CMK (cell line): ENCODE measurements around the gene ITGA3.

Source experiments
- DNase-seq: peaks from one replicate; pipeline ENCODE4 v3.0.0-alpha.2; 2010; ENCODE audit warnings: low read depth

The ITGA3 gene

DNA sequence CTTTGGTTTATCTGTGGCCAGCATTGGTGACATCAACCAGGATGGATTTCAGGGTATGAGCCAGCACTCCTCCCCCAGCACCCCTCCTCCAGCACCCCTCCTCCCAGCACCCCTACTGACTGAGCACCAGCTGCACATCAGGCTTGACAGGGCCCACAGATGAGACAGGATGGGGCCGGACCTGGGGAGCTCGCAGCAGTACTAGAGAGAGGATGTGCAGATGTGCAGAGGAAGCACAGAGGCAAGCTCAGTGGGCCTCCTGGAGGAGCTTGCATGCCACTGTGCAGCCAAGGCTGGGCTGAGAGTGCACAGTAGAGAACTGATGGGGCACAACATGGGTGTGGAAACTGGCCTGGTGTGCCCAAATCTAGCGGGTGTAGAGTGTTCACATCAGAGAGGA, 16.2 kb downstream of the ITGA3 start:
- DNase-seq, result no peak

DNA sequence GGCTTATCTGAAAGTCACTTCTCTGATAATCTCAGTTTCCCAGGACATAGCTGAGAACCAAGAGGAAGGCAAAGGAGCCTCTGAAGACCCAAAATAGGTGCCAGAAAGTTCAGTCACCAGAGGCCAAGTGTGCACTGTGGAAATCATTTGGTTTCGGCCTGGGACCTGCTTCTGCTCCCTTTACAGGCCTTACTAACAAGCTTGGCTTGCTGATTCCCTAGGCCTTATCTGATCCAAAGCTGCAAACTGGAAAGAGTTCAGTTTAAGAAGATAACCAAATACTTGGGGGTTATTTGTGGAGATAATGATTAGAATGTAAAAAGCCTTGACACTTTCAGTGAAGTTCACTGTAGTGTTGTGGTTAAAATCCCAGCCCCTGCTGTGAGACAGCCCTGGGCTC, 17.0 kb downstream of the ITGA3 start:
- DNase-seq, result no peak

DNA sequence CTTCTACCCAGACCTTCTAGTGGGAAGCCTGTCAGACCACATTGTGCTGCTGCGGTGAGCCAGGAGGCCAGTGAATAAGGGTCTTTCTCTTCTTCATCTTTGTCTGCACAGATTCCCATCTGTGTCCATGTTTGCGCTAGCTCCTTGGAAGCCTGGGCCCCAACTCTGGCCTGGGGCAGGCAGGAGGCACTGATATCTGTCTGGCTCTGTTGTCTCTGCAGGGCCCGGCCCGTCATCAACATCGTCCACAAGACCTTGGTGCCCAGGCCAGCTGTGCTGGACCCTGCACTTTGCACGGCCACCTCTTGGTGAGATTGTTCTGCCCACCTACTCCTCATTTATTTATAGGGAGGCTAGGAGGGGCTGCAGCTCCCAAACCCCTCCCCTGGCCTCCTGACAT, 18.3 kb downstream of the ITGA3 start:
- no peak for DNase-seq

DNA sequence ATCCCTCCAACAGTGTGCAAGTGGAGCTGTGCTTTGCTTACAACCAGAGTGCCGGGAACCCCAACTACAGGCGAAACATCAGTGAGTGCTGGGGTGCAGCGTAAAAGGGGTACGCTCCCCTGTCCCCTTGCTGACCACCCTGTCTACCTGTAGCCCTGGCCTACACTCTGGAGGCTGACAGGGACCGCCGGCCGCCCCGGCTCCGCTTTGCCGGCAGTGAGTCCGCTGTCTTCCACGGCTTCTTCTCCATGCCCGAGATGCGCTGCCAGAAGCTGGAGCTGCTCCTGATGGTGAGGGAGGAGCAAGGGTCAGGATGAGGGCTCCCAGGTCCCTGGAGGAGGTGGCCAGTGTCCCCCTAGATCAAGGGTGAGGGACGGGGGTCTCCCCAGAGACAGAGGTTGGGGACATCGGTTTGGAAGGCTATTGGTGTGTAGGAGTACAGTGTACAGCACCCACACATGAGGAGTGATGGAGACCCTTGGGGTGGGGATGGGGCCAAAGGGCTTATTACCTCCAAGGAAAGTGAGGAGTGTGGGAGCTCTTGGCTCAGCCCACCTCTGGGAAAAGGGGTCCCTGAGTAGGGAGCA, 19.6 kb downstream of the ITGA3 start:
- DNase-seq, result no peak

DNA sequence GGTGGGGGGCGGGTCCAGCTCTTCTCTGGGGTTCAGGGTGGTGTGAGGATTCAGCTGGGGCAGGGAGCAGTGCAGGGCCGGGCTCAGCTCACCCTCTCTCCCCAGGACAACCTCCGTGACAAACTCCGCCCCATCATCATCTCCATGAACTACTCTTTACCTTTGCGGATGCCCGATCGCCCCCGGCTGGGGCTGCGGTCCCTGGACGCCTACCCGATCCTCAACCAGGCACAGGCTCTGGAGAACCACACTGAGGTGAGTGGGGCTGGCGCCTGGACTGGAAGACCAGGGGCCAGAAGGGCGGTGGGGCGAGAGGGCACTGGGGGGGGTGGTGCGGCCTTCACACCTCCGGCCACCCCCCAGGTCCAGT, 20.3 kb downstream of the ITGA3 start:
- no peak for DNase-seq

DNA sequence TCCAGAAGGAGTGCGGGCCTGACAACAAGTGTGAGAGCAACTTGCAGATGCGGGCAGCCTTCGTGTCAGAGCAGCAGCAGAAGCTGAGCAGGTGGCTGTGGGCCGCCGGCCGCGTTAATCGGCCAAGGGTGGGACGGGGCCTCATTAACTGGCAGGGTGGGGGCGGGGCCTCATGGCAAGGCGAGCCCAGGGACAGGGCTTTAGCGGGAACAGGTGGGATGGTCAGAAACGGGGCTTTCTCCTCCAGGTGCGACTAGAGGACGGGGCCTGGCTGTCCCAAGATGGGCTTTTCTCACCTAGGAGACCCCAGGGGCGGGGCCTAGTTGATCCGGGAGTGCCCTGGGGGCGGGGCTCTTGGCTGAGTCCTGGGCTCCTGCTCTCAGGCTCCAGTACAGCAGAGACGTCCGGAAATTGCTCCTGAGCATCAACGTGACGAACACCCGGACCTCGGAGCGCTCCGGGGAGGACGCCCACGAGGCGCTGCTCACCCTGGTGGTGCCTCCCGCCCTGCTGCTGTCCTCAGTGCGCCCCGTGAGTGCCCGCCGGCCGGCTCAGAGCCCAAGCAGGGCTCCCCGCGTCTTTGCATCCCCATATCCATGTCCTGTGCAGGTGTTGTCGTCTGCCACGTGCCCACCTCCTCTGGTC, 20.8 kb downstream of the ITGA3 start:
- no peak for DNase-seq

DNA sequence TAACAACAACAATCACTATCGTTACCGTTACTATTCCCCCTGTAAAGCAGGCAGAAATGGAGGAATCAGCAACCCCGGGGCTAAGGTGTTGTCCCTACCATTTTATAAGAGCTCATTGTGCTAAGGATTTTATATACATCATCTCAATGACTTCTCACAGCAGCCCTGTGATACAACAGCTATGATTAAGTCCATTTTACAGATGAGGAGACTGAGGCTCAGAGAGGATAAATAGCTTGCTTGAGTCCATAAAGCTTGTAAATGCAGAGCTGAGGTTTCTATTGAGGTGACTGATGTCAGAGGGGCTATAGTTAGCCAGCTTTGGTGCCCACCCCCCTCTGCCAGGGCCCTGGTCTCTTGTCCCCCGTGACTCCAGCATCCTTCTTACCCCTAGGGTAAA, 22.5 kb downstream of the ITGA3 start:
- DNase-seq, result no peak

DNA sequence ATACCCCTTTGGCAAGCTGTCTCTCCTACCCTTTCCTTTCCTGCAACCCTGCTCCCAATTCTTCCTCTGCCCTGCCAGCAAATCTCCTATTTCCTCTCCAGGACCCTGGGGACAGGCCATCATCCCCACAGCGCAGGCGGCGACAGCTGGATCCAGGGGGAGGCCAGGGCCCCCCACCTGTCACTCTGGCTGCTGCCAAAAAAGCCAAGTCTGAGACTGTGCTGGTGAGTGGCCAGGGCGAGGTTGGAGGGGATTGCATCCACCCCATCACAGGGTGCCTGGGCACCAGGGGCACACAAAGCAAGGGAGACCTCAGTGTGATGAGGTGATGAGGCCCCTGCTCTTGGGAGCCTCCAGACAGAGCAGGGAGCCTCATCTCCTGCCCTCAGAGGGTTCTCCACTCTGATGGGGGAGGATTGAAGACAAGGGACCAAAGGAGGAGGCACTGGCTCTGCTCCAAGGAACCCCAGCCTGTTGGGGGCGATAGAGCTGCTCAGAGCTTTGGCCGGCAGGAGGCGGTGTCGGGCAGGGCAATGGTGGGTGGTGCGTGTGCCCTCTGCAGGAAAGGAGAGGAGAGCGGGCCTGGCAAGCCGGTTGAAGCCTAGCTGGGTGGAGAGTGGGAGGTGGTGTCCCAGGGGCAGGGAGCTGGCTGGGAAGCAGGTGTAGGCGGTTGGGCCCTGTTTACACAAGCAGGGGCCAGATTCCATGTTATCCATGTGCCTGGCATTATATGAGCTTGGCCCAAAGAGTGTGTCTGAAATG, 23.6 kb downstream of the ITGA3 start:
- peak; percentile 59 for DNase-seq

DNA sequence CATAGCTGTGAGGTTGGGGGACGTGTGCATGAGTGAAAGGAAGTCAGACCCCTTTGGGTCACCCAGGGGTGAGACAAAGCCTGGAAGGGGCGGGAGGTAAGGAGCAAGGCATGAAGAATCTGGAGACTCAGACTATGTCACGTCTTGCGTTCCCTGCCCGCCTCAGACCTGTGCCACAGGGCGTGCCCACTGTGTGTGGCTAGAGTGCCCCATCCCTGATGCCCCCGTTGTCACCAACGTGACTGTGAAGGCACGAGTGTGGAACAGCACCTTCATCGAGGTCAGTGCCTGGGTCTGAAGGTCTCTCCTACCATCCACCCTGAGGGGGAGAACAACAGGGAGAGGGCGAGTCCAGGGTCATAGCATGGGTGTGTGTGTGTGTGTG, 24.2 kb downstream of the ITGA3 start:
- DNase-seq, result no peak

DNA sequence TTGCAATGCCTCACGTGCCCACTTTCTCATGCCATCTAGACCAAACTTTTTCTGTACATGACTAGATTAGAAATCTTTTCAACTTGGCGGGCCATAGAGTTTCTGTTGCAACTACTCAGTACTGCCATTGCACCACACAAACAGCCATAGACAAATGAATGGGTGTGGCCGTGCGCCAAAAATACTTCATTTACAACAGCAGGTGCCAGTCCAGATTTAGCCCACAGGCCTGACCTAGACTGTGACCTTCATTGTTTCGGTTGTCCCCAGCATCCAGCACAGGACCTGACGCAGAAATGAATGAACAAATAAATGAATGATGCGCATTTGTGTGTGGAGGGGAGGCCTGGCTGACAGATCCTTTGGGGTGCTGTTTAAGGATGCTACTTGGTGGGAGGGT, 24.9 kb downstream of the ITGA3 start:
- DNase-seq, result no peak

DNA sequence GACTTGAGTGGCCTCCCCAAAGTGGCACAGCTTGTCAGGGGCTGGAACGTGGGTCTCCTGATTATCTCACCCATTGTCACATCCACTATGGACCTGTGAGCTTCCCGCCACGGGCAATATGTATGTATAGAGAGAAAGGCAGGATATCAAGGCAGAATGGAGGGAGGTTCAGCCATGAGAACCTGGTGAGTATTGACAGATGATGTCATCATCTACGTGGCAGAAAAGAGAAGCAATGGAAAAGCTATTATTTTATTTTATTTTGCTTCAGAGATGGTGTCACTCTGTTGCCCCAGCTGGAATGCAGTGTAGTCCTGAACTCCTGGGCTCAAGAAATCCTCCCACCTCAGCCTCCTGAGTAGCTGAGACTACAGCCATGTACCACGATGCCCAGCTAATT, 25.8 kb downstream of the ITGA3 start:
- DNase-seq, result no peak

DNA sequence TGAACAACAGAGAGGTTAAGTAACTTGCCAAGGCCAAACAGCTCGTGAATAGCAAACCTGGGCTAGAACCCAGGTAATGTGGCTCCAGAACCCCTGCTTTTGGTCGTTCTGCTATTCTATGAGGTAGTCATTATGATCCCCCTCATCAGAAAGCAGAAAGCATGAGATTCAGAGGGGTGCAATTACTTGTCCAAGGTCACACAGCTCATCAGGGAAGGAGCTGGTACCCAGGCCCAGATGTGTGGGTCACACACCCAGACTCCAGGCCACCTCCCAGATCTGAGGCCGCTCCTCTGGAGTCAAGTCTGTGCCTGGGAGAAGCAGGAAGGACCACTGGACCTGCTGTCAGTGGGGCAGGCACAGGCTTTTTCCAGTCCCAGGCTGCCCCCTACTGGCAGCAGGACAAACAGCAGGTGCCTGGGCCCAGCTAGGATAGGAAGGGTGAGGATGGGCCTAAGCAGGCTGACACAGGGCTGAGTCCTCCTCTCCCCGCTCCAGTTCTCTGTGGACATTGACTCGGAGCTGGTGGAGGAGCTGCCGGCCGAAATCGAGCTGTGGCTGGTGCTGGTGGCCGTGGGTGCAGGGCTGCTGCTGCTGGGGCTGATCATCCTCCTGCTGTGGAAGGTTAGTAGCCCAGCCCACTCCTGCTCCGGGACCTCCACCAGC, 31.5 kb downstream of the ITGA3 start:
- DNase-seq, result peak; percentile 54

DNA sequence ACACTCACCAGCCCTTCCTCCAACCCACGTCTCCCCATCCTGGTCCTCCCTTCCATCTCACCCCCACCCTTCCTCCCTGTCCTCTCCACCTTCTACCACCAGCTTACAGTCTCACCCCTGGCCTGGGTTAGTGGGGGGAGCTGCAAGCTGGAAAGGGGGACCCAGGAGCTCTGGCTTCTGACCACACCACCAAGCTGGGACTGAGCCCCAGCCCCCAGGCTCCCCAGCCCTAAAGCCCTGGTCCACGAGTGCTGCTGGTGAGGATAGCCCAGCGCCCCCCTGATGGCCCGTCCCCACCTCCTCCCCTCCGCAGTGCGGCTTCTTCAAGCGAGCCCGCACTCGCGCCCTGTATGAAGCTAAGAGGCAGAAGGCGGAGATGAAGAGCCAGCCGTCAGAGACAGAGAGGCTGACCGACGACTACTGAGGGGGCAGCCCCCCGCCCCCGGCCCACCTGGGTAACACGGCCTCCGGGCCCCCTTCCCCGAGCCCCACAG, 32.0 kb downstream of the ITGA3 start:
- no peak for DNase-seq

DNA sequence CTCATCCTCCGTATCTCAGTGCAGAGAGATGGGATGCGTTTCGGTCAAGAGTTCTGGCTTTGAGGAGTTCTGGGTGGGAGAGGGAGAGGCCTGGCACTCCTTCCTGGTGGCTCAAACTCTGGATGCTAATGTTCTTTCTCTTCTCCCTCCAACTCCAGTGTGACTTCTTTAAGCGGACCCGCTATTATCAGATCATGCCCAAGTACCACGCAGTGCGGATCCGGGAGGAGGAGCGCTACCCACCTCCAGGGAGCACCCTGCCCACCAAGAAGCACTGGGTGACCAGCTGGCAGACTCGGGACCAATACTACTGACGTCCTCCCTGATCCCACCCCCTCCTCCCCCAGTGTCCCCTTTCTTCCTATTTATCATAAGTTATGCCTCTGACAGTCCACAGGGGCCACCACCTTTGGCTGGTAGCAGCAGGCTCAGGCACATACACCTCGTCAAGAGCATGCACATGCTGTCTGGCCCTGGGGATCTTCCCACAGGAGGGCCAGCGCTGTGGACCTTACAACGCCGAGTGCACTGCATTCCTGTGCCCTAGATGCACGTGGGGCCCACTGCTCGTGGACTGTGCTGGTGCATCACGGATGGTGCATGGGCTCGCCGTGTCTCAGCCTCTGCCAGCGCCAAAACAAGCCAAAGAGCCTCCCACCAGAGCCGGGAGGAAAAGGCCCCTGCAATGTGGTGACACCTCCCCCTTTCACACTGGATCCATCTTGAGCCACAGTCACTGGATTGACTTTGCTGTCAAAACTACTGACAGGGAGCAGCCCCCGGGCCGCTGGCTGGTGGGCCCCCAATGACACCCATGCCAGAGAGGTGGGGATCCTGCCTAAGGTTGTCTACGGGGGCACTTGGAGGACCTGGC, 33.3 kb downstream of the ITGA3 start:
- no peak for DNase-seq

DNA sequence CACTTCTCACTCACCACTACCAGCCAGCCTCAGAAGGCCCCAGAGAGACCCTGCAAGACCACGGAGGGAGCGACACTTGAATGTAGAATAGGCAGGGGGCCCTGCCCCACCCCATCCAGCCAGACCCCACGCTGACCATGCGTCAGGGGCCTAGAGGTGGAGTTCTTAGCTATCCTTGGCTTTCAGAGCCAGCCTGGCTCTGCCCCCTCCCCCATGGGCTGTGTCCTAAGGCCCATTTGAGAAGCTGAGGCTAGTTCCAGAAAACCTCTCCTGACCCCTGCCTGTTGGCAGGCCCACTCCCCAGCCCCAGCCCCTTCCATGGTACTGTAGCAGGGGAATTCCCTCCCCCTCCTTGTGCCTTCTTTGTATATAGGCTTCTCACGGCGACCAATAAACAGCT, 34.2 kb downstream of the ITGA3 start:
- DNase-seq, result no peak

DNA sequence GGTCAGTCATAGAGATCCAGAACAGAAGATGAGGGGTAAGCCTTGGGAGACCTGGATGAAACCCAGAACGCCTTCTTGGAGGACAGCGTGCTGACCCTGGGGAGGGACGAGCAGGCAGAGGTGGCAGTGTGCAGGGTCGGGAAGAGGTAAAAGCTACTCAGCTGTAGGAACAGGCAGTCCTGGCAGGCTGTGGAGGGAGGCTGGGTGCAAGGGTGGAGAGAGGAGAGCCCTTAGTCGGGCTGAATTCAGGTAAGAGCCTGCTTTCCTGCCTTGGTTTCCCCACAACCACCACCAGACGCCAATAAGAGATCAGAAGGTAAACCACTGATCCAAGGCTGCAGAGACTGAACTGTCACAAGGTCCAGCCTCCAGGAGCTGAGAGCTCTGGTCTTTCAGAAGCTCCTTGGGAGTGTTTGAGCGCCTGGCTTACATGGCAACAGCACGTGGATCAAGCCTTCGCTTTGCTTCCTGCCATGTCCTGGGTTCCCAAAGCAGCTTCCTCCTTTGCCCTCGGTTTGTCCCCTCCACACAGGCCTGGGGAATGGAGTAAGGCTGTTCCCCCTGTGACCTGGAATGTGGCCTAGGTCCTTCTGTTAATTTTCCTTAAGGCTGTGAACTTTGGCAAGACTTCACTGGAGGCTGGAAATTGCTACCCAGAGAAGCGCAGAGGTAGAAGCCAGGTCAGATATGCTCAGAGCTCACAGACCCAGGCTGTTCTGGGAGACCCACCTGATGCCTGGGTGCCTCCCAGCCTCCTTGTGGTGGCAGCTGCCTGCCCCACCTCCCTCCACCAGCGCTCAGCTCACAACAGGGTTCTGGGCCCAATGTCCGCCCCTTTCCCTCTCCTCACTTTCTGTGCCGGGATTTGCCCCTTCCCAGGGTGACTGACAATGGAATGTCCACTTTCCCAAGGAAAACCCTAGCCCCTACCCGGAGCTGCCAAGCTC, 35.3 kb downstream of the ITGA3 start:
- no peak for DNase-seq

DNA sequence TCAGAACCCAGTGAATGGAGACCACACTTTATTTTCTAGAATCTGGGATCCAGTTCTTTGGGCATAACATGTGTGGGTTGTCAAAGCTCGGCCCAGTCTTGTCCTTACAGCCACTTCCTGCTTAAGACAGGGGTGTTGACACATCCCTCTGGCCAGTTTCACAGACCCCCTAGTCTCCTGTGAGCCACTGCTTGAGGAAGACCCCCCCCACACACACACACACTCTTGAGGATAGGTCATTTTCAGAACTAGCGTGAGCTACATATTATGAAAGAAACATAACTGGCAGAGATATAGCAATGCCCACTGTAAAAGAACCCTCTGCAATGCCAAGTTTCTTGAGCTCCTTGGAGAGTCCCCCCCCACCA, 36.0 kb downstream of the ITGA3 start:
- no peak for DNase-seq

DNA sequence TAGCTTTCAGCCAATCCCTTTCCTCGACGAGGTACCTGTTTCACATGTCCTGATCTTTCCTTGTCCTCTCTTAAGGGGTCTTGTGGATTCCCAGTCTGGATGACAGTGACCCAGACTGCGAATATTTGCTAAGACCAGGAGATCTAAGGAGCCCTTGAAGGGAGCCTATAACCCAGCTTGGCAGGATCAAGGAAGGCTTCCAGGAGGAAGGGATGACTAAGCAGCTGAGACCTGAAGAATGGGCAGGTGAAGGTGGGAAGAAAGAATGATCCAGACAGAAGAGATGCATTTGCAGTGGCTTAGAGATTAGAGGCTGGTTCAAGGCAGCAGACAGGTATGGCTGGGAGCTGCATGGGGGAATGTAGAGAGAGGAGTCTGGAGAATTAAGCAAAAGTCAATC, 37.3 kb downstream of the ITGA3 start:
- DNase-seq, result no peak

DNA sequence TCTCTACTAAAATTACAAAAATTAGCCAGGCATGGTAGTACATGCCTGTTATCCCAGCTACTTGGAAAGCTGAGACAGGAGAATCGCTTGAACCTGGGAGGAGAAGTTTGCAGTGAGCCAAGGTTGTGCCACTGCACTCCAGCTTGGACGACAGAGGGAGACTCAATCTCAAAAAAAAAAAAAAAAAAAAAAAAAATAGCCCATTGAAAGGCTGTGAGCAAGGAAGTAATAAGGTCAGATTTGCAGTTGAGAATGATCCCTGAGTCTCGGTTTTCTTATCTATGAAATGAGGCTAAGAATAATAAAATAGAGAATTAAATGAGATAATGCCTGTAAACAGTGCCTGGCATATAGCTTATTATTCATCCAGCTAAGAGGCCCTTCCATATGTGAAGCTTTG, 37.9 kb downstream of the ITGA3 start:
- no peak for DNase-seq

DNA sequence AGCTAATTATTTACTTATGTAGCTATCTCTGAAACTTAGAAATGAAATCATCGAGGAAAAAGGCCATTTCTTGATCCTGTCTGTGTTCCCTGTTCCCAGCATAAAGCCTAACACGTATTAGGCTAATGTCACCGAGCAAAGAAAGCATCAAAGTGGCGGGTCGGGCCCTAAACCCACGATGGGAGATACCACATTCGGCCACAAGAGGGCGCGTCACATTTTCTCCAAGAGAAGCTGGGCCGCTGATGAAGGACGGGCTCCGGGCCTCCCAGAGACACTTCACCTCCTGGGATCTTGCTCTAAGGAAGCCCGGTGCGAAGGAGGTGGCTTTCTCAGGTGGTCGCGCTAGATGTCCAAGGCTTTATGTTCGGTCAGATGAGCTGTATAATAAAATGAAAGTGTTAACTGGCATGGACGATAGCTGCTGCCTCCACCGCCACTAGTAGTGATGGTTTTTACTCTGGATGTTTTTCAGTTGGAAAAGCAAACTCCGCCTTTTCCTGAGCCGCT, 38.4 kb downstream of the ITGA3 start:
- DNase-seq, result peak; percentile 73
